Neural cell (in vitro differentiated cells): ENCODE measurements around the gene PRKG1. TPM values are rescaled to one million over a fixed set of nuclear protein-coding genes. Genes with fewer than 3 reads are reported as not detected.

Source experiments
- H2AFZ ChIP-seq: fragments of 200-600, 300-800 bp; sonication (generic), shearing (Covaris generic); 2 replicates; pipeline ENCODE4 v1.6.0; 2014; ENCODE audit warnings: low read depth, mild to moderate bottlenecking, antibody characterized with exemption, low read length, moderate library complexity
- H3F3A ChIP-seq: fragments of 200-600 bp; shearing (Covaris generic); 2 replicates; pipeline ENCODE4 v1.6.1; 2016; ENCODE audit warnings: mild to moderate bottlenecking, moderate library complexity, mixed read lengths, antibody characterized with exemption, low read length; ENCODE audit not compliant: insufficient read depth, poor library complexity, severe bottlenecking
- H3K27ac ChIP-seq: fragments of 200-600, 300-800 bp; sonication (generic), shearing (Covaris generic); 2 replicates; pipeline ENCODE4 v1.5.1; 2014; ENCODE audit warnings: mild to moderate bottlenecking, low read length, moderate library complexity
- H3K27me3 ChIP-seq: fragments of 300-800, 200-600 bp; sonication (generic), shearing (Covaris generic); 2 replicates; pipeline ENCODE4 v1.6.0; 2014; ENCODE audit warnings: mild to moderate bottlenecking, low read depth, low read length, moderate library complexity; ENCODE audit not compliant: insufficient read depth
- H3K36me3 ChIP-seq: fragments of 300-800, 200-600 bp; sonication (generic), shearing (Covaris generic); 2 replicates; pipeline ENCODE4 v1.5.1; 2014; ENCODE audit warnings: mild to moderate bottlenecking, antibody characterized with exemption, low read length, moderate library complexity; ENCODE audit not compliant: insufficient read depth
- H3K4me2 ChIP-seq: fragments of 300-800, 200-600 bp; sonication (generic), shearing (Covaris generic); 2 replicates; pipeline ENCODE4 v1.6.0; 2014; ENCODE audit warnings: mild to moderate bottlenecking, low read length
- H3K4me3 ChIP-seq: fragments of 300-800, 200-600 bp; sonication (generic), shearing (Covaris generic); 2 replicates; pipeline ENCODE4 v1.5.1; 2014; ENCODE audit warnings: mild to moderate bottlenecking, low read length, moderate library complexity
- H3K79me2 ChIP-seq: fragments of 200-600 bp; shearing (Covaris generic); replicated peaks from 2 replicates; pipeline ENCODE4 v1.6.0; 2014; ENCODE audit warnings: mild to moderate bottlenecking, low read length, moderate library complexity; ENCODE audit not compliant: insufficient read depth
- H3K9ac ChIP-seq: fragments of 300-800, 200-600 bp; sonication (generic), shearing (Covaris generic); 2 replicates; pipeline ENCODE4 v1.6.1; 2016; ENCODE audit warnings: mild to moderate bottlenecking, low read length, mixed read lengths
- H3K9me2 ChIP-seq: fragments of 200-600 bp; shearing (Covaris generic); 2 replicates; pipeline ENCODE4 v1.6.1; 2016; ENCODE audit warnings: mild to moderate bottlenecking, low read length, mixed read lengths; ENCODE audit not compliant: insufficient read depth
- H3K9me3 ChIP-seq: fragments of 200-600, 300-800 bp; sonication (generic), shearing (Covaris generic); 2 replicates; pipeline ENCODE4 v1.6.1; 2016; ENCODE audit warnings: mild to moderate bottlenecking, mixed run types, low read length, moderate library complexity, mixed read lengths
- H4K20me1 ChIP-seq: fragments of 200-600 bp; shearing (Covaris generic); 2 replicates; pipeline ENCODE4 v1.6.1; 2016; ENCODE audit warnings: mild to moderate bottlenecking, mixed run types; ENCODE audit not compliant: insufficient read depth
- EP300 ChIP-seq: fragments of 450-650 bp; conservative IDR thresholded peaks from 2 replicates; pipeline ENCODE4 v1.6.1; 2014; ENCODE audit warnings: antibody characterized with exemption, mild to moderate bottlenecking, moderate library complexity; ENCODE audit not compliant: poor library complexity, severe bottlenecking
- EZH2 ChIP-seq: fragments of 200-600, 300-800 bp; shearing (Covaris generic), sonication (generic); IDR thresholded peaks from 2 replicates; pipeline ENCODE4 v1.6.1; 2014; ENCODE audit warnings: antibody characterized with exemption, low read length, borderline replicate concordance, mild to moderate bottlenecking; ENCODE audit not compliant: insufficient read depth, poor library complexity, severe bottlenecking
- MXI1 ChIP-seq: fragments of 450-650 bp; conservative IDR thresholded peaks from 2 replicates; pipeline ENCODE4 v1.6.1; 2014; ENCODE audit warnings: antibody characterized with exemption, mild to moderate bottlenecking; ENCODE audit not compliant: poor library complexity, severe bottlenecking
- POLR2AphosphoS5 ChIP-seq: IDR thresholded peaks from 2 replicates; pipeline ENCODE4 v1.6.1; 2012
- RAD21 ChIP-seq: fragments of 450-650 bp; conservative IDR thresholded peaks from 2 replicates; pipeline ENCODE4 v1.6.1; 2014; ENCODE audit warnings: antibody characterized with exemption, mild to moderate bottlenecking, moderate library complexity
- SMC3 ChIP-seq: fragments of 450-650 bp; conservative IDR thresholded peaks from 2 replicates; pipeline ENCODE4 v1.6.1; 2014; ENCODE audit warnings: antibody characterized with exemption, mild to moderate bottlenecking, moderate library complexity; ENCODE audit not compliant: poor library complexity
- TAF1 ChIP-seq: IDR thresholded peaks from 2 replicates; pipeline ENCODE4 v1.6.1; 2012; ENCODE audit warnings: low read depth
- polyA plus RNA-seq: library from polyadenylated mRNA; depleted of rRNA; stranded (reverse); fragments of >200 nt; gene quantifications from 2 replicates; pipeline ENCODE4 v1.2.3, GENCODE V29; 2014
- TF ChIP-seq, protein P1 (sequence below): IDR thresholded peaks from 2 replicates; pipeline ENCODE4 v1.6.1; 2012; ENCODE audit warnings: borderline replicate concordance
- TF ChIP-seq, protein P2 (sequence below): fragments of 450-650 bp; IDR thresholded peaks from 2 replicates; pipeline ENCODE4 v1.5.1; 2014; ENCODE audit warnings: antibody characterized with exemption, mild to moderate bottlenecking, moderate library complexity; ENCODE audit not compliant: poor library complexity, severe bottlenecking

Gene PRKG1
- polyA plus RNA-seq, 1 donor from 2014 or later, result 2.2 TPM

DNA sequence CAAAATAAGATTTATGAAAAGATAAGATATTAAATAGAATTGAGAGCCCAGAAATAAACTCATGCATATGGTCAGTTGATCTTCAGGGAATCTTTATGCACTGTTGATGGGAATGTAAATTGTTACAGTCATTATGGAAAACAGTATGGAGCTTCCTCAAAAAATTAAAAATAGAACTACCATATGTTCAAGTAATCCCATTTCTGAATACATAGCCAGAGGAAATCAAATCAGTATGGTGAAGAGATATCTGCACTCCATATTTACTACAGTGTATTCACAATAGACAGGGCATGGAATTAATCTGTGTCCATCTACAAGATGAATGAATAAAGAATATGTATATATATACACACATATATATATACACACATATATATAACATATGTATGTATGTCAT is 747.5 kb downstream of the PRKG1 start:
- no peaks in the 10 kb centered on the region for H3F3A ChIP-seq
- TF ChIP-seq, protein P1, sequence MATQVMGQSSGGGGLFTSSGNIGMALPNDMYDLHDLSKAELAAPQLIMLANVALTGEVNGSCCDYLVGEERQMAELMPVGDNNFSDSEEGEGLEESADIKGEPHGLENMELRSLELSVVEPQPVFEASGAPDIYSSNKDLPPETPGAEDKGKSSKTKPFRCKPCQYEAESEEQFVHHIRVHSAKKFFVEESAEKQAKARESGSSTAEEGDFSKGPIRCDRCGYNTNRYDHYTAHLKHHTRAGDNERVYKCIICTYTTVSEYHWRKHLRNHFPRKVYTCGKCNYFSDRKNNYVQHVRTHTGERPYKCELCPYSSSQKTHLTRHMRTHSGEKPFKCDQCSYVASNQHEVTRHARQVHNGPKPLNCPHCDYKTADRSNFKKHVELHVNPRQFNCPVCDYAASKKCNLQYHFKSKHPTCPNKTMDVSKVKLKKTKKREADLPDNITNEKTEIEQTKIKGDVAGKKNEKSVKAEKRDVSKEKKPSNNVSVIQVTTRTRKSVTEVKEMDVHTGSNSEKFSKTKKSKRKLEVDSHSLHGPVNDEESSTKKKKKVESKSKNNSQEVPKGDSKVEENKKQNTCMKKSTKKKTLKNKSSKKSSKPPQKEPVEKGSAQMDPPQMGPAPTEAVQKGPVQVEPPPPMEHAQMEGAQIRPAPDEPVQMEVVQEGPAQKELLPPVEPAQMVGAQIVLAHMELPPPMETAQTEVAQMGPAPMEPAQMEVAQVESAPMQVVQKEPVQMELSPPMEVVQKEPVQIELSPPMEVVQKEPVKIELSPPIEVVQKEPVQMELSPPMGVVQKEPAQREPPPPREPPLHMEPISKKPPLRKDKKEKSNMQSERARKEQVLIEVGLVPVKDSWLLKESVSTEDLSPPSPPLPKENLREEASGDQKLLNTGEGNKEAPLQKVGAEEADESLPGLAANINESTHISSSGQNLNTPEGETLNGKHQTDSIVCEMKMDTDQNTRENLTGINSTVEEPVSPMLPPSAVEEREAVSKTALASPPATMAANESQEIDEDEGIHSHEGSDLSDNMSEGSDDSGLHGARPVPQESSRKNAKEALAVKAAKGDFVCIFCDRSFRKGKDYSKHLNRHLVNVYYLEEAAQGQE, result no peak
- TF ChIP-seq SMC3, result no peak
- TF ChIP-seq MXI1, result no peak
- no peak for TF ChIP-seq EZH2
- TF ChIP-seq, protein P2, sequence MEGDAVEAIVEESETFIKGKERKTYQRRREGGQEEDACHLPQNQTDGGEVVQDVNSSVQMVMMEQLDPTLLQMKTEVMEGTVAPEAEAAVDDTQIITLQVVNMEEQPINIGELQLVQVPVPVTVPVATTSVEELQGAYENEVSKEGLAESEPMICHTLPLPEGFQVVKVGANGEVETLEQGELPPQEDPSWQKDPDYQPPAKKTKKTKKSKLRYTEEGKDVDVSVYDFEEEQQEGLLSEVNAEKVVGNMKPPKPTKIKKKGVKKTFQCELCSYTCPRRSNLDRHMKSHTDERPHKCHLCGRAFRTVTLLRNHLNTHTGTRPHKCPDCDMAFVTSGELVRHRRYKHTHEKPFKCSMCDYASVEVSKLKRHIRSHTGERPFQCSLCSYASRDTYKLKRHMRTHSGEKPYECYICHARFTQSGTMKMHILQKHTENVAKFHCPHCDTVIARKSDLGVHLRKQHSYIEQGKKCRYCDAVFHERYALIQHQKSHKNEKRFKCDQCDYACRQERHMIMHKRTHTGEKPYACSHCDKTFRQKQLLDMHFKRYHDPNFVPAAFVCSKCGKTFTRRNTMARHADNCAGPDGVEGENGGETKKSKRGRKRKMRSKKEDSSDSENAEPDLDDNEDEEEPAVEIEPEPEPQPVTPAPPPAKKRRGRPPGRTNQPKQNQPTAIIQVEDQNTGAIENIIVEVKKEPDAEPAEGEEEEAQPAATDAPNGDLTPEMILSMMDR, result no peak
- TF ChIP-seq RAD21, result no peak
- TF ChIP-seq POLR2AphosphoS5, result no peak
- TF ChIP-seq TAF1, result no peak
- no peak for TF ChIP-seq EP300
- H2AFZ ChIP-seq, result no peak overlapping the region

DNA sequence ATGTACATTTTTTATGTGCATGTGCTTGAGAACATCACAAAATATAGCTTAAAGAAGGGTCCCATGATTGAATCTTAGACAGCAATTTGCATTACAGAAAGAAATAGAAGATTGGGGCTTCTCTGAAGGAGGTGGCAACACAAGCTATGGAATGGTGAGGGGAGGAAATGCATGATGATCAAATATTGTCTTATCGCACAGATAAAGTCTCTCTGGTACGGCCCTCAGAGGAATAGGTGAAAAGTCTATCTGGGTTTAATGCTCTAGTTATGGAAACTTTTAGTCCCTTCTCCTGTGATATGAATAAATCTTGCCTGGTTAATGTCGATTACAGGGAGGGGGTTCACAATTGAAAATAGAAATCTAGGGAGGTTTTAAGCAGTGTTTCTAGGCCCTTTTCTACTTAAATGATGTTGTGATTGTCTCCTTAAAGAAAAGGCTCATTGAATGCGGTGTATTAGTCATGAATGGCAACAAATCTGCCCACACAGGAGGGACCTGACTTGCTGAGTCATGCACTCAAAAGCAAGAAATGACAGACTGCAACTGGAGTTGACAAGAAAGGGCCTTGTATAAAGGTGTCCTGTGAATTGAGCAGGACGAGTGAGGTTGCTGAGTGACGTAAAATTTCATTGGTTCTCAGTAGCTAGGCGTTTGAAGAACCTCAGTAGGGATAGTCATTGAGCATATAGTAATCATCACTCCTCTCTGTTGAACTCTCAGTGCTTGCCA is 758.5 kb downstream of the PRKG1 start:
- H2AFZ ChIP-seq, result no peak overlapping the region
- no peaks in the 10 kb centered on the region for H3K27me3 ChIP-seq
- no peak overlapping the region for H3K4me3 ChIP-seq
- no peaks in the 10 kb centered on the region for H3K9me2 ChIP-seq
- H4K20me1 ChIP-seq, result no peaks in the 10 kb centered on the region
- H3K27ac ChIP-seq, result no peak overlapping the region
- H3K79me2 ChIP-seq, result no peaks in the 10 kb centered on the region
- peaks cover 2% of the 10 kb centered on the region for H3K9me3 ChIP-seq
- TF ChIP-seq RAD21, result no peak
- TF ChIP-seq, protein P1, result no peak
- no peak for TF ChIP-seq EZH2
- TF ChIP-seq POLR2AphosphoS5, result no peak
- no peak for TF ChIP-seq SMC3
- TF ChIP-seq TAF1, result no peak
- TF ChIP-seq, protein P2, result no peak
- TF ChIP-seq MXI1, result no peak
- TF ChIP-seq EP300, result no peak
- H3K36me3 ChIP-seq, result no peaks in the 10 kb centered on the region
- H3K4me2 ChIP-seq, result no peak overlapping the region
- H3K9ac ChIP-seq, result no peak overlapping the region
- no peaks in the 10 kb centered on the region for H3F3A ChIP-seq

More for the DNA sequence above, 747.5 kb downstream of the PRKG1 start:
- Histone ChIP-seq H3K4me2 (no peak overlapping the region), H3K27ac (no peak overlapping the region), H3K9ac (no peak overlapping the region), H3K4me3 (no peak overlapping the region), H3K79me2 (no peaks in the 10 kb centered on the region), H3K27me3 (no peaks in the 10 kb centered on the region), H3K36me3 (no peaks in the 10 kb centered on the region), H3K9me2 (no peaks in the 10 kb centered on the region), H4K20me1 (no peaks in the 10 kb centered on the region), H3K9me3 (no peaks in the 10 kb centered on the region)
